Psoas muscle (tissue), 8 donors: Measurements from ENCODE around the gene BRIX1. TPM values are rescaled to one million over a fixed set of nuclear protein-coding genes. Genes with fewer than 3 reads are reported as not detected.

Experiments
- ATAC-seq, 4 donors: fragments of 200-7000 bp; cut with Tn5 transposase; one replicate each; pipeline ENCODE4 v1.9.1; 2020; ENCODE audit warnings: moderate library complexity in 3 of 4, mild to moderate bottlenecking in 2 of 4
- DNase-seq, 2 donors: peaks; one replicate each; pipeline ENCODE4 v3.0.0-alpha.2; 2020
- H3K27ac ChIP-seq: fragments of 200-600 bp; one replicate; pipeline ENCODE4 v1.8.0; 2022
- H3K27me3 ChIP-seq, 3 donors: fragments of 200-600 bp in 1 of 3; one replicate each; pipeline versions ENCODE4 v1.6.1 to v1.8.0; 2013 to 2022; ENCODE audit warnings: low read length in 2 of 3, mild to moderate bottlenecking in 2 of 3, moderate library complexity in 1 of 3; ENCODE audit not compliant: insufficient read depth in 3 of 3
- H3K36me3 ChIP-seq, 2 donors: fragments of 200-600 bp in 1 of 2; one replicate each; pipeline versions ENCODE4 v1.6.1 to v1.8.0; 2013 to 2022; ENCODE audit warnings: low read depth in 1 of 2, mild to moderate bottlenecking in 1 of 2, moderate library complexity in 1 of 2; ENCODE audit not compliant: insufficient read depth in 1 of 2
- H3K4me1 ChIP-seq: fragments of 200-600 bp; one replicate; pipeline ENCODE4 v1.8.0; 2022
- H3K4me3 ChIP-seq: fragments of 200-600 bp; one replicate; pipeline ENCODE4 v1.8.0; 2022; ENCODE audit warnings: mild to moderate bottlenecking
- H3K9me3 ChIP-seq: fragments of 200-600 bp; one replicate; pipeline ENCODE4 v1.8.0; 2022
- CTCF ChIP-seq: fragments of 200-600 bp; IDR thresholded peaks from one replicate; pipeline ENCODE4 v1.8.0; 2022; ENCODE audit warnings: antibody characterized with exemption
- WGBS, 3 donors: extraction: QIAGEN DNeasy Blood & Tissue Kit; methylation state at CpG; one replicate each; pipeline versions ENCODE4 v1.1.6 to v1.1.7; 2013; 5-methylcytosine and 5-hydroxymethylcytosine counted together
- intact Hi-C, 2 donors: fragments of 100-400 bp; cut with DNase I; formaldehyde crosslinking; loops; one replicate each; pipeline versions ENCODE4 v1.11.0 to v1.14.2; 2022
- polyA plus RNA-seq, 3 donors: library from polyadenylated mRNA; stranded (reverse); fragments of 200-250 nt; gene quantifications; one replicate each; pipeline ENCODE4 v1.2.3, GENCODE V29; 2013
- total RNA-seq, 4 donors: library from RNA; stranded (reverse); fragmentation: NEBNext Ultra II Directional in 2 of 4; extraction: Animal tissue kit (Norgen Biotek cat#: 25700) in 2 of 4; gene quantifications; one replicate each; pipeline versions ENCODE4 v1.2.1 to v1.2.4, GENCODE V29; 2021 to 2023
- donor health status: healthy with polysubstance abuse.
- donor health status: DM: no; HTN: no; CAD: no; lungs with moderate emphysema.
- donor health status: Bipolar disorder and iron deficiency.
- donor health status: healthy.
- donor health status: DM: yes; HTN: yes; CAD: no.
- donor health status: DM: no; HTN: no; CAD: no.
- donor health status: DM: no; HTN: no; CAD: no.
- donor health status: DM: yes; HTN: yes; CAD: no.

BRIX1 gene
- total and polyA plus RNA-seq, 7 donors = 11.3 to 36.8 (median 21.1) TPM

- intact Hi-C loops = no loop called here
- Histone ChIP-seq H3K27ac (no peak overlapping the region), H3K36me3 (peaks cover 9 to 100% of the 10 kb centered on the region in 2 donors), H3K4me3 (no peak overlapping the region), H3K4me1 (no peaks in the 10 kb centered on the region), H3K9me3 (no peaks in the 10 kb centered on the region), H3K27me3 (no peaks in the 10 kb centered on the region)
- 72 to 87% (median 76%) methylated on average over 11 of the region's 11 CpGs for WGBS, 3 donors
- no peak for TF ChIP-seq CTCF
- DNase-seq = no peak
- ATAC-seq = no peak
These were observed 29.0 kb downstream of the BRIX1 start for GRCh38 chr5:34944460-34945047.

DNA sequence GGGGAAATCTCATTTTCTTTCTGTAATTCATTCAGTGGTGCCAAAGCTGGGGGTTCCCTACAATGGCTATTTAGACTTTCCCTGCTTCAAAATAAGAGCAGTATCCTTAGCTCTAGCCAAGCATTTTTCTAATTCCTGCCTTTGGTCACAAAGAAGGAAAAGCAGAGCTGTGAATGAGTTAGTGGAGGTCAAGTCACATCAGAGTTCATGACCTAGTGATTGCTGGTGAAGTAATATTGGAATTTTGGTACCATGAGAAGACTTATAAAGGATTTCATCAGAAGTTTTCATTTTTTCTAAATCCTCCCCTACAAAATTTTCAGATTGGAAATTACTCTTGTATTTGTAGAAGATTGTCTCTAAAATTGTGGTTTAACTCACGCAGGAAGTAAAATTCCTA lies 41.8 kb downstream of the BRIX1 start:
- H3K36me3 ChIP-seq = peaks cover 0 to 49% of the 10 kb centered on the region in 2 donors
- no peak overlapping the region for H3K27ac ChIP-seq
- intact Hi-C loops = no loop called here

DNA sequence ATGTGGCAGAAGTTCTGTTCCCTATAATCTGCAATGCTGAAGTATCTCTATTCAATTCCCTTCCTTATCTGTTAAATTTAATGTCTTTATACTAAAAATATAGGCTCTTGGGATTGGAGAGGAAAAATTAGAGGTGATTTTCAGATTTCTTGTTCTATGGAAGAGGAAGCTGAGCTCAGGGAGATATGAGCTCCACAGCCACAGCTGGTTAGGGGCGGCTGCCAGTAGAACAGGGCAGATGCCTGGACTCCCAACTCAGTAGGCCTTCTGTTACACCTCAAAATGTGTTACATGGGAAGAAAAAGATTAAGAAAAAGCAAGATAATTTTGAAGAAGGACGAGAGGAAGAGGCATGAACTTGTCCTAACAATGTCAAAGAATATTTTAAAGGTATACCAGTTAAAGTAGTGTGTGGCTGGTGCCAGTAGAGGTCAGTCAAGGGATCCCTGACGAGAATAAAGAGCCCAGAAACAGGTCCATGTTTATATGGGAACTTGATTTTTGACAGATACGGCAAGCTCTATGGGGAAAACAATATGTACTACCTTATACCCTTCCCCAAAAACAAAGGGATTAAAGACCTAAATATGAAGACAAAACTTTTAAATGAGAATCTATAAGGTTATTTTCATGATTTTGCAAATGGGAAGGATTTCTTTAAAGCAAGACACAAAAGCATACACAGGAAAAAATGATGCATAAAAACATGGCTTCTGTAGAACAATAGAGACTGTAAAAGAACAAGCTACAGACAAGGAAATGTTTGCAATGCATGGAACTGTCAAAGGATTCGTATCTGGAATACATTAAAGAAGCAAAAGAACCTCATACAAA lies 42.6 kb downstream of the BRIX1 start:
- DNase-seq (no peak), ATAC-seq (no peak)
- intact Hi-C loops = no loop called here
- H3K4me3 ChIP-seq = no peak overlapping the region
- 62 to 68% (median 63%) methylated on average over 5 of the region's 5 CpGs for WGBS, 3 donors
- H3K36me3 ChIP-seq = peaks cover 0 to 41% of the 10 kb centered on the region in 2 donors
- H3K9me3 ChIP-seq = no peaks in the 10 kb centered on the region
- TF ChIP-seq CTCF = peak; percentile 38
- no peaks in the 10 kb centered on the region for H3K4me1 ChIP-seq
- no peak overlapping the region for H3K27ac ChIP-seq
- no peaks in the 10 kb centered on the region for H3K27me3 ChIP-seq

More for the DNA sequence above, 41.8 kb downstream of the BRIX1 start:
- ATAC-seq = no peak
- Histone ChIP-seq H3K27me3 (no peaks in the 10 kb centered on the region), H3K4me1 (no peaks in the 10 kb centered on the region), H3K9me3 (no peaks in the 10 kb centered on the region), H3K4me3 (no peak overlapping the region)
- TF ChIP-seq CTCF = no peak
- DNase-seq = no peak
- whole genome bisulfite sequencing, 3 donors = 91 to 100% (median 97%) methylated on average over 1 of the region's 1 CpG

GRCh38 chr5:34959323-34959722 lies 43.8 kb downstream of the BRIX1 start:
- H3K27me3 ChIP-seq = no peaks in the 10 kb centered on the region
- no peaks in the 10 kb centered on the region for H3K4me1 ChIP-seq
- no peak overlapping the region for H3K27ac ChIP-seq
- no peaks in the 10 kb centered on the region for H3K9me3 ChIP-seq
- intact Hi-C loops = no loop called here
- no peak for DNase-seq
- H3K4me3 ChIP-seq = no peak overlapping the region
- 81 to 95% (median 87%) methylated on average over 1 of the region's 1 CpG for WGBS, 3 donors
- peaks cover 0 to 29% of the 10 kb centered on the region in 2 donors for H3K36me3 ChIP-seq
- ATAC-seq = no peak
- TF ChIP-seq CTCF = no peak
